Activated T-helper 17 cell treated with anti-CD3 and anti-CD28 coated beads, Interleukin-2, amount 50 U/mL, for 72 hours (primary cell): ENCODE measurements around the gene KLRC4. TPM values are rescaled to one million over a fixed set of nuclear protein-coding genes. Genes with fewer than 3 reads are reported as not detected.
"Not testable (repeated sequence)": the region's sequence is repeated elsewhere in the genome, so short reads cannot be mapped to it uniquely, and the experiment has no call there.

Experiments used
- ATAC-seq: fragments of 150-1000 bp; cut with Tn5 transposase; replicated peaks from 2 replicates; pipeline ENCODE4 v1.10.0; 2021; ENCODE audit warnings: mild to moderate bottlenecking, moderate library complexity
- H3K27ac Mint-ChIP-seq: one replicate; pipeline ENCODE4 v1.8.0; 2022; ENCODE audit warnings: mixed read lengths
- H3K27me3 Mint-ChIP-seq: one replicate; pipeline ENCODE4 v1.8.0; 2022; ENCODE audit warnings: mixed read lengths
- H3K36me3 Mint-ChIP-seq: one replicate; pipeline ENCODE4 v1.8.0; 2022; ENCODE audit warnings: low read depth, mild to moderate bottlenecking, mixed read lengths
- H3K4me1 Mint-ChIP-seq: one replicate; pipeline ENCODE4 v1.8.0; 2022; ENCODE audit warnings: mixed read lengths
- H3K4me3 Mint-ChIP-seq: one replicate; pipeline ENCODE4 v1.8.0; 2022; ENCODE audit warnings: mild to moderate bottlenecking, mixed read lengths
- H3K9me3 Mint-ChIP-seq: one replicate; pipeline ENCODE4 v1.8.0; 2022; ENCODE audit warnings: mixed read lengths
- total RNA-seq, 2 donors: library from RNA; stranded (reverse); gene quantifications; one replicate each; pipeline ENCODE4 v1.2.3, GENCODE V29; 2022

Gene KLRC4
- total RNA-seq, 2 donors from 2014 or later: not detected

- H3K36me3 Mint-ChIP-seq: no peaks in the 10 kb centered on the region
- H3K4me1 Mint-ChIP-seq: no peaks in the 10 kb centered on the region
- no peaks in the 10 kb centered on the region for H3K9me3 Mint-ChIP-seq
- peaks cover 27% of the 10 kb centered on the region for H3K27me3 Mint-ChIP-seq
- ATAC-seq: no peak
- no peak within 1 kb of the TSS for H3K4me3 Mint-ChIP-seq
- H3K27ac Mint-ChIP-seq: no peak within 1 kb of the TSS
Measured at GRCh38 chr12:10389904-10390303, 19.7 kb downstream of the KLRC4 start, which contains the start of gene KLRK1. KLRK1 (minus strand) TSS chr12:10390041; CDS start chr12:10388810, 1,231 bp downstream.

- no peaks in the 10 kb centered on the region for H3K36me3 Mint-ChIP-seq
- no peaks in the 10 kb centered on the region for H3K9me3 Mint-ChIP-seq
- H3K27me3 Mint-ChIP-seq: peaks cover 32% of the 10 kb centered on the region
- ATAC-seq: no peak
- no peaks in the 10 kb centered on the region for H3K4me1 Mint-ChIP-seq
- H3K4me3 Mint-ChIP-seq: no peak overlapping the region
- H3K27ac Mint-ChIP-seq: no peak overlapping the region
Measured at GRCh38 chr12:10388624-10389413, 20.7 kb downstream of the KLRC4 start.

- H3K36me3 Mint-ChIP-seq, ATAC-seq, H3K27ac Mint-ChIP-seq: not testable (repeated sequence)
Measured at GRCh38 chr12:10387498-10387897, 22.1 kb downstream of the KLRC4 start.

GRCh38 chr12:10386857-10387256 lies 22.7 kb downstream of the KLRC4 start:
- Mint-ChIP-seq H3K4me3 (no peak overlapping the region), H3K27me3 (peaks cover 40% of the 10 kb centered on the region), H3K27ac (no peak overlapping the region), H3K4me1 (no peaks in the 10 kb centered on the region), H3K36me3 (no peaks in the 10 kb centered on the region), H3K9me3 (no peaks in the 10 kb centered on the region)
- no peak for ATAC-seq

More at GRCh38 chr12:10387498-10387897, 22.1 kb downstream of the KLRC4 start:
- H3K4me1 Mint-ChIP-seq, H3K9me3 Mint-ChIP-seq, H3K4me3 Mint-ChIP-seq: not testable (repeated sequence)
- peaks cover 38% of the 10 kb centered on the region for H3K27me3 Mint-ChIP-seq

DNA sequence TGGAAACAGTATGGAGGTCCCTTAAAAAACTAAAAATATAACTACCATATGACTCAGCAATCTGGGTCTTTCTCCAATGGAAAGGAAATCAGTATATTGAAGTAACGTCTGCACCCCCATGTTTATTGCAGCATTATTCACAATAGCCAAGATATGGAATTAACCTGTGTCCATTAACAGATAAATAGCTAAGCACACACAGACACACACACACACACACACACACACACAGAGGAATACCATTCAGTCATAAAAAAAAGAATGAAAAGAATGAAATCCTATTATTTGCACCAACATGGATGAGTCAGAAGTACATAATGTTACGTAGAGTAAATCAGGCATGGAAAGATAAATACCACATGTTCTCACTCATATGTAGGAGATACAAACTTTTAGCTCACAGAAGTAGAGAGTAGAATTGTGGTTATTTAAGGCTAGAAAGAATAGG lies 24.4 kb downstream of the KLRC4 start:
- no peaks in the 10 kb centered on the region for H3K36me3 Mint-ChIP-seq
- no peak for ATAC-seq
- no peaks in the 10 kb centered on the region for H3K4me1 Mint-ChIP-seq
- H3K4me3 Mint-ChIP-seq: no peak overlapping the region
- no peaks in the 10 kb centered on the region for H3K9me3 Mint-ChIP-seq
- peaks cover 44% of the 10 kb centered on the region for H3K27me3 Mint-ChIP-seq
- H3K27ac Mint-ChIP-seq: no peak overlapping the region

DNA sequence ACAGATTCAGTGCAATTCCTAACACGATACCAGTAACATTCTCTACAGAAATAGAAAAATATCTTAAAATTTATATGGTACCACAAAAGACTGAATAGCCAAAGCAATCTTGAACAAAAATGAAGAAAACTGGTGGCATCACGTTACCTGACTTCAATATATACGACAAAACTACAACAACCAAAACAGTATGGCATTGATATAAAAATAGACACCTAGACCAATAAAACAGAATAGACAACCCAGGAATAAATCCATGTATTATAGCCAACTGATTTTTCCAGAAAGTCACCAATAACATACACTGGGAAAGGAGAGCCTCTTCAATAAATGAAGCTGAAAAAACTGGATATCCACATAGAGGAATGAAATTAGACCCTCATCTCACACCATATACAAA lies 25.4 kb downstream of the KLRC4 start:
- no peaks in the 10 kb centered on the region for H3K36me3 Mint-ChIP-seq
- ATAC-seq: no peak
- no peak overlapping the region for H3K27ac Mint-ChIP-seq
- H3K4me3 Mint-ChIP-seq: no peak overlapping the region
- H3K9me3 Mint-ChIP-seq: no peaks in the 10 kb centered on the region
- peaks cover 37% of the 10 kb centered on the region for H3K27me3 Mint-ChIP-seq
- H3K4me1 Mint-ChIP-seq: no peaks in the 10 kb centered on the region

DNA sequence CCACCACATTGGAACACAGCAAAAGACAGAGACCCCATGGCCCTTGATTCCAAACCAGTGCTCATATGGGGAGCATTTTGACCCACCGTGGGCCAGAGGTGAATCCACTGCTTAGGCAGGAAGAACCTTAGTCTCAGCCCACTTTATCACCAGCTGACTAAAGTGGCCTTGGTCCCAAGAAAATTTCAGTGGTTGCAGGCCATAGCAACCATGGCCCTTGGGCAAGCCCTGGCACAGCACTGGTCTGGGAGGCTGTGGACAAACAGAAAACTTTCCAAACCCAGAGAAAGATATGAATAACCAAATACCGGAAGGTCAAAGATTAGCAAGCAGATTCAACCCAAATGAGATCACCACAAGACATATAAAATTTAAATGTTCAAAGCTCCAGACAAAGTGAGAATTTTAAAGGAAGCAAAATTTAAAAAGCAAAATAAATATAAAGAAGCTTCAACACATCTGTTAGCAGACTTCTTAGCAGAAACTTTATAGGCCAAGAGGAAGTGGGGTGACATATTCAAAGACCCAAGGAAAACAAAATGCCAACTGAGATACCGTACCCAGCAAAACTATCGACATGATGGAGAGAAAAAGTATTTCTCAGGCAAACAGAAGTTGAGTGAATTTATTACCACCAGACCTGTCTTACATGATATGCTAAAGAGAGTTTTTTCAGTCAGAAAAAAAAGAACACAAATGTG lies 27.5 kb downstream of the KLRC4 start:
- no peaks in the 10 kb centered on the region for H3K4me1 Mint-ChIP-seq
- no peaks in the 10 kb centered on the region for H3K36me3 Mint-ChIP-seq
- no peak for ATAC-seq
- H3K27ac Mint-ChIP-seq: no peak overlapping the region
- H3K27me3 Mint-ChIP-seq: peaks cover 33% of the 10 kb centered on the region
- H3K4me3 Mint-ChIP-seq: no peak overlapping the region
- H3K9me3 Mint-ChIP-seq: no peaks in the 10 kb centered on the region

GRCh38 chr12:10378737-10379136 lies 30.8 kb downstream of the KLRC4 start:
- H3K27me3 Mint-ChIP-seq: peaks cover 28% of the 10 kb centered on the region
- not testable (repeated sequence) for ATAC-seq, H3K4me1 Mint-ChIP-seq, H3K4me3 Mint-ChIP-seq, H3K9me3 Mint-ChIP-seq, H3K36me3 Mint-ChIP-seq, H3K27ac Mint-ChIP-seq

GRCh38 chr12:10374624-10375018 lies 34.9 kb downstream of the KLRC4 start:
- peaks cover 7% of the 10 kb centered on the region for H3K27me3 Mint-ChIP-seq
- H3K4me1 Mint-ChIP-seq: peaks cover 4% of the 10 kb centered on the region
- no peak overlapping the region for H3K4me3 Mint-ChIP-seq
- ATAC-seq: no peak
- H3K36me3 Mint-ChIP-seq: no peaks in the 10 kb centered on the region
- H3K27ac Mint-ChIP-seq: no peak overlapping the region
- no peaks in the 10 kb centered on the region for H3K9me3 Mint-ChIP-seq

DNA sequence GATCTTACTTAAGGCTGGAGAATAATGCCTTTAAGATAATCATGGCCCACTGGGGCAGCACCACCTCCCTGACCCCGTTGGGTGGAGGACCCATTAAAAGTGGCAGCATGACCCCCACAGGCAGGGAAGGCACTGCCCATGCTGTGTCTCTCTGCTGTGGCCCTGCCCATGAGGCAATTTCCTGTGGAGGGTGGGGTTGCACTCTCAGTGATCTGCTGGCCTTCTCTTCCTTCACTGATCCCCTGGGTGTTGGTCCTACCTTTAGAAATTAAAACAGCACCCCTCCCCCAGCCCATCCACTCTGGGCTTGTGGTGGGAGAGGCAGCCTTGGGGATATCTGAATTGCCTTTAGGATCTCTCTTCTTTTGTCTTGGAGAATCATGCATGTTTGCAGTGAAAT lies 37.0 kb downstream of the KLRC4 start:
- H3K36me3 Mint-ChIP-seq: no peaks in the 10 kb centered on the region
- ATAC-seq: no peak
- H3K9me3 Mint-ChIP-seq: no peaks in the 10 kb centered on the region
- peaks cover 4% of the 10 kb centered on the region for H3K4me1 Mint-ChIP-seq
- H3K4me3 Mint-ChIP-seq: no peak overlapping the region
- H3K27ac Mint-ChIP-seq: no peak overlapping the region
- H3K27me3 Mint-ChIP-seq: peaks cover 7% of the 10 kb centered on the region

DNA sequence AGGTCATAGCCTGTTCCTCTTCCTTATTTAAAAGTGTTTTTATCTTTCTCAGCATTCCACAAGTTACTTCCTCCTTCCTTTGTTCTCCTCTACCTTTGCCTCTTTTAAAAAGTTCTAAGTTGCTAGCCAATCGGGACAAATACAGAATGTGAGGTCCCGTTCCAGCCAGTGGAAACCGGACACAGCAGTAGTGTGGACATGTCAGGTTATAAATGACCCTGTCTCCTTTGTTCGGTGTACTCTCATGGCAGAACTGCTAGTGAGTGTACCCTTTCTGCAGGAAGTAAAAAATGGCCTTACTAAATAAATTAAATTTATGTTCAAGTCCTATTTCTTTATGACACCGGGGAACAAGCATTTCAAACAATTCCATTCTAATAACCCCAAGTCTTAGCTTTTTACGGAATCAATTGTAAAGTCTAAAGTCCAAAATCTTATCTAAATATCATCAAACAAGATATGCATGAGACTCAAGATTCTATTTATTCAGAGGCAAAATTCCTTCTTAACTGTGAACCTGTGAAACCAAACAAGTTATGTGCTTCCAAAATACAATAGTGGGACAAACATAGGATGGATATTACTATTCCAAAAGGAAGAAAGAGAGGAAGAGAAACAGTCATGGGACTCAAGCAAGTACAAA lies 37.5 kb downstream of the KLRC4 start:
- not testable (repeated sequence) for H3K4me1 Mint-ChIP-seq

DNA sequence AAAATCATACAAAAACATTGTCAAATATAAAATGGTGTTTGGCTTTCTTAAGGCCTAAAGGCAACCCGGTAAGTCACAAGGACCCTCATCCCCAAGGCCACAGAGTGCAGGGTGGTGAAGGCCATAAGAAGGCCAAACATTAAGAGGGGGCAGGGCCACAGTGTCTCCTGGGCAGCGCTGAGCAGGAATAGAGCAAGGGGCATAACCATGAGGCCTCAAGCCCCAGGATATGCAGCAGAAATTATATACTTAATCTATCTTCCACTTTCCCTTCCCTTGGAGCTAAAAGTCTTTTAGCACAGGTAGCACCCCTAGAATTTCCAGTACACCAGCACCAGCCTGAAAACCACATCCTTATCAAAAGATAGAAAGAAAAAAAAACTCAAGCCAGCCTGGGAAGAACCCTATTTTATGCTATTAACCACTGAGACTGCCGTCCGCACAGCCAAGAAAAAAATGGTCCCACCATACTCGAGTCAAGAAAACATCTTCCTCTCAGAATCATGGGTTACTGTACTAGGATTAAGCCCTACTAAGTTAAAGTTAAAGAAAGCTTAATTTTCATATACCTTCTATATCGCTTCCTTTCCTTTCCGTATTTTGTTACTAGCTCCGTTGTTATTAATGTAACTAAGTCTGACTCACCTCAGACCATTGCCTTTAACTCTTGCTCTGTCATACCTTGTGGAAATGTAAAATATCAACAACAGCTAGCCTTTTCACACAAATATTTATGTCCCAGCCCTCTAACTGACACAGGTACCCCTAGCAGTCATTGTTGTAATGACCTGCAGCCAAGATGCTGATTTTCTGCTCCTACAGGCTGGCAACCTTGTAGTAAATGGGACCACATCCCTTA lies 39.8 kb downstream of the KLRC4 start:
- H3K27ac Mint-ChIP-seq: no peak overlapping the region
- H3K27me3 Mint-ChIP-seq: peaks cover 3% of the 10 kb centered on the region
- no peaks in the 10 kb centered on the region for H3K9me3 Mint-ChIP-seq
- no peaks in the 10 kb centered on the region for H3K36me3 Mint-ChIP-seq
- H3K4me1 Mint-ChIP-seq: peaks cover 4% of the 10 kb centered on the region
- no peak for ATAC-seq
- H3K4me3 Mint-ChIP-seq: no peak overlapping the region

More for the DNA sequence above, 37.5 kb downstream of the KLRC4 start:
- not testable (repeated sequence) for H3K36me3 Mint-ChIP-seq, ATAC-seq, H3K4me3 Mint-ChIP-seq, H3K27me3 Mint-ChIP-seq, H3K27ac Mint-ChIP-seq, H3K9me3 Mint-ChIP-seq

DNA sequence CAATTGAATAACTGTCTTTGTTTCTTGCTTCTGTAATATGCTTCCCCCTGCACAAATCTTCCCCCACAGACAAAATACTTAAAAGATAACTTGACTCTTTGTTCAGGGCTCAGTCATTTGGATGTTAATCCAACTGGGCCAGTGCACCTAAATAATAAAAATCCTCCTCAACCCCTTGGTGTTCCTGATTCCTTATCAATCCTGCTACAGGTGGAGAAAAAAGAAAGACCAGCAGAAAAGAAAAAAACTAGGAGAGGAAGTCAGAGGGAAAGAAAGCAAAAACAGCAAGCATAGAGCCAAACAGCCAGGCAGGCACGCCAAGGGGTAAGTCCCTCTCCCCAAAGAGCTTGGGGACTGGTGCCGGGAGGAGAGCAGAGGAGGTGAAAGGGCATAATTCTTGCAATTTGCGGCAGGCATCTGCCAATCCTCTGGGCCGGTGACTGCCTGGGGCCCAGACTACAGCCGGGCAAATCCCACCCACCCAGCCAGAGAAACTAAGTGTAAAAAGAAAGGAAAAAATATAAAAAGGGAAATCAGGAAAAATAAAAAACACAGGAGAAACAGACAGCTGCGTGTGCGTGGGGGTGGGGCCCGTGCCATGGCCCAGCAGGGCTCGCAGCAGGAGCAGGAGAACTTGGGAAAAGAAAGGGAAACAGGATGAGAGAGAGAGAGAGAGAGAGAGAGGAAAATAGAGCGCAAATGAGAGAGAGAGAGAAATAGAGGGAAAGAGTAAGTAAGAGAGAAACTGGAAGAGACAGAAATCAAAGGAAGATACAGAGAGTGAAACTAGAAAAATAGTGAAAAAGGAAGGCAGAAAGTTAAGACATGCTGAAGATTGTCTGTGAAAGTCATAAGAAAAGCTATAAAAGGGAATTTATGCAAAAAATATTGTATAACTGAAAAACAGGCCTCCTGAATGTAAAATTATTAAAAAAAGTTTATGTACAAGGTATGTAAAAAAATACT lies 41.1 kb downstream of the KLRC4 start:
- Mint-ChIP-seq H3K4me3 (no peak overlapping the region), H3K36me3 (no peaks in the 10 kb centered on the region), H3K27ac (no peak overlapping the region), H3K9me3 (no peaks in the 10 kb centered on the region), H3K4me1 (peaks cover 4% of the 10 kb centered on the region), H3K27me3 (no peaks in the 10 kb centered on the region)
- no peak for ATAC-seq
